NCI-H1105 treated with DMSO at 0.1 percent for 48 hours (cell line): ENCODE results near the gene PRUNE2.

Experiments used
- DNase-seq: peaks from one replicate; lab custom pipeline; 2025; lab: John Stamatoyannopoulos, UW

Gene PRUNE2

DNA sequence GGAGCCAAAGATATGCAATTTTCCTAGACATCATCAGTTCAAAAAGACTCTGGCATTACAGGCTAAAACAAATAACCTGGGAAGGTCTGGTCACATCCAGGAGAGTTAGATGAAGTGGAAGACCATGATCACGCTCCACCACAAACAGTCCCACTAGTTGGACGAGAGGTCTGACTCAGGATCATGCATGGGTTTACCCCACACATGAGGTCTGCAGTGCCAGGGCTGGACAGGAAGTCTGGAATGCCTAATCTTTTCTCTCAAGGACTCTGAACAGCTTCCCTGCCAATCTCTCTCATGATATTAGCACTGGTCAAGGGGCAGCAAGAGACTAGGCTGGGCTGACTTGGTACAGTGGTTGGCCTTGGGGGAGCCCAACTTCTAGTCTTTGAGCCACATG is 7.1 kb downstream of the PRUNE2 start:
- DNase-seq = no peak

GRCh38 chr9:76897804-76898525 is 7.9 kb downstream of the PRUNE2 start:
- DNase-seq = no peak

GRCh38 chr9:76896035-76896434 is 9.9 kb downstream of the PRUNE2 start:
- no peak for DNase-seq

GRCh38 chr9:76895186-76895585 is 10.7 kb downstream of the PRUNE2 start:
- no peak for DNase-seq

- DNase-seq = no peak
These were observed 11.7 kb downstream of the PRUNE2 start for GRCh38 chr9:76894198-76894597.

- DNase-seq = no peak
These were observed 12.4 kb downstream of the PRUNE2 start for GRCh38 chr9:76893395-76893932.

DNA sequence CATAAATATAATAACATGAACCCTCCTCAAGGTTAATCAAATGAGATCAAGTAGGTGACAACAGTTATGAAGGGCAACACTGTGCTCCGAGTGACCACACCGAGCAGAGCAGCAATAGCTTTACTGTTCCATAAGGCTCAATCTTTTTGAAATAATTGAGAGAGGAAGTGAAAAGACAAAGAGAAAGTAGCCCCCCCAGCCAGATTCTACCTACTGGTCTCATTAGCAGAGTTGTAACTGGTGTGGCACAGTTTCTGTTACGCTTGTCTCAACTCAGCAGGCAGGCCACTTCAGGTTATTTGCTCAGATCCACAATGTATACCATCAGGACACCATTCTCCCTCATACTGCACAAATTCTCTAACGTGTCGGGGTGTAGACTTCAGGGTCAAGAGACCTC is 14.0 kb downstream of the PRUNE2 start:
- no peak for DNase-seq

GRCh38 chr9:76891279-76891678 is 14.6 kb downstream of the PRUNE2 start:
- DNase-seq = no peak

- DNase-seq = no peak
These were observed 18.0 kb downstream of the PRUNE2 start for GRCh38 chr9:76887951-76888350.

DNA sequence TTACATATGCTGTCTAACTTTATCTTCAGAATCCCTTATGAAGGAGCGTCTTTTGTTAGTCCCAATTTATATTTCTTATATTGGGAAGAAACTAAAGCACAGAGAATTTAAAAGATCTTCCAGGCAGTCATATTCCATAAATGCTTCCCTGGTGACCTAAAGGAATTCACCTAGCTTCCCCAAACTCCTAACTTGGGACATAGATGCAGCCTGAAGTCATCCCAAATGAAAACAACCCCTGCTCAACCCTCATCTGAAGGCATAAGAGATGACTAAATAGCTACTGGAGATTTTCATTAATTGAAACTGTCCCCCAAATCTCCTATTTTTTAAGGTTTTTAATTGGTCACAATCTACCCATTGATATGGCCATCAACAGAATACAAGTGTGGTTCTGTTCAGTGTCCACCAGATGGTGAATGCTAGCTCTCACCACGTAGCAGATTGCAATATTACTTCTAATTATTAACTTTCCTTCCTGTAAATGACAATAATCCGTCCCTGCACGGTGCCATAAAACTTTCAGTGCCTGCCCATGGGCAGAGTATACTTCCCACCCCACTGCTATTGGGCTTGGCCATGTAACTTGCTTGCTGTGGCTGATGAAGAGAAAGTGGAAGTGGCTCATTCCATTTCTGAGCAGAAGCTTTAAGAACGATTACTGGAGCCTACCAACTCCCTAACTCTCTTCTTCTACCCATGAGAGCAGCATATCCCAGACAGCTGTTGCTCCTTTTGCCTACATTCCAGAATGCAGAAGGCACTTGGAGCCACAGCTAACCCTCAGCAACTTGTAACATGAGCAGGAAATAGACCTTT is 18.7 kb downstream of the PRUNE2 start:
- DNase-seq = no peak

DNA sequence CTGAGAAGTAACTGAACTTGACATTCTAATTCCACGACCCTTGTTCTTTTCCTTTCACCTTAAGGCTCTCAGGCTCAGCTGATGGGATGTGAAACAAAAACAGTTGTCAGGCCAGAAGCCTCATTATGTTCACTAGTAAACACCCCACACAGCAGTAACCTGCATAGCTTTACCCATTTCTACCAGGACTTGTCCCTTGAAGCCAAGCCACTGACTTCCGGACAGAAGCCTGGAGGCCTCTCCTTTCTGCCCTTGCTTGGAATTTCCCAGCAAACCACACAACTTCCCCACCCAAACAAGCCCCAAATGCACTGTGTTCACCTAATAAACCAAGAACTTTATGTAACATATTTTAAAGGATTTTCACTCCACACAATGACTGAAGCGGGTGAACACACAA is 19.6 kb downstream of the PRUNE2 start:
- DNase-seq = no peak

DNA sequence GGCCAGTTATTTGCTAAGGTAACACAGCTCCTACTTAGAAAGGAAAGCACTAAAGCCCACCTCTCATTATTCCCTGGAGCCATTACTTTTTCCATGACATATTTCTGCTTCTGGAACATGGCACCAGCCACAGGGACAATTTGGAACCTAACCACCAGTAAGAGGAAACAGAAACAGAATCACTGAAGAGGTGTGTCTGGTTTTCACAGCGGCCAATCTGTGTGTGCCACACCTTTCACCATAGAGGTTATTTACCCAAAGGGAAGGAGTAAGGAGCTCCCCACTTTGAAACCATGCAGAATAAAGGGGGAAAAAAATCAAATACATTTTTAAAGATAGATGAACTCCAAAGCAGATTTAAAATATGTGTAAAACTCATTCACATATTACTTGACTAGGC is 21.1 kb downstream of the PRUNE2 start:
- DNase-seq = no peak

DNA sequence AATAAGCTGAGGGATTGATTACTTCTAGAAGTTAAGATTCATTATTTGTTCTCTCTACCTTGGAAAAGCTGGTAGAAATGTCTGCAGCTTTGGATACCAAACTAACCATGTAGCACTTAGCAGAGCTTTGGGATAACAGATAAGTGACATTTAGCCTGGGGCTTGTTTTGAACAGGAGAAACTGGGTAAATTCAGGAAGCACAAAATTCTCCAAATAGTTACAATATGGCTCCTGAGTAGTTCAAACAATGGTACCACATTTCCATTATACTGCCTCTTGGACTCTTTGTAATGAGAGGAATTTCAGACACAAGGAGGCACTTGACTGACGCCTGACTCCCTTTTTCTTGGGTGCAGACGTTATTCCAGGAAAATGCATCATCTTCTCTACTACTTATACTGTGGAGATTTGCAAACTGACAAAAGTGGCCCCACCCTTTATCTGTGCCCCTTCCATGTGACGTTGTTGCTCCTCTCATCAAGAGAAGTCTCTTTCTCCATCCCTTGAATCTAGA is 22.5 kb downstream of the PRUNE2 start:
- no peak for DNase-seq

GRCh38 chr9:76882686-76883085 is 23.2 kb downstream of the PRUNE2 start:
- no peak for DNase-seq

- DNase-seq = no peak
These were observed 25.7 kb downstream of the PRUNE2 start for GRCh38 chr9:76880210-76880609.

DNA sequence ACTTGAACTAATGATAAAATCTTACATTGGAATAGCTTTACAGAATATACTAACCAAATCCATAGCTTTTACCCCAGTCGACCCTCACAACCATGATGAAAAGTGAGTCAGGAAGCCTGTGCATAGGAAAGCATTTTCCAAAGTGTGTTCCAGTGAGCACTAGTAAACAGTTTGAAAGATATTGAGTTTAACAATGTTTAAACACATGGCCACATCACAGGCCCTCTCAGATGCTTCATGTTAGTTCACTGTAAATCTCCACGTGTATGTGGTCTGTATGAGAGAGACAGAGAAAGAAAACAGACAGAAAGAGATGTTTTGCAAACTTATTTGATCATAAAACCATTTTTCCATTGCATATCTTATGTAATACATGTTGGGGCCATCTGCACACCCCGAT is 27.0 kb downstream of the PRUNE2 start:
- no peak for DNase-seq

- DNase-seq = no peak
These were observed 28.0 kb downstream of the PRUNE2 start for GRCh38 chr9:76877961-76878360.

DNA sequence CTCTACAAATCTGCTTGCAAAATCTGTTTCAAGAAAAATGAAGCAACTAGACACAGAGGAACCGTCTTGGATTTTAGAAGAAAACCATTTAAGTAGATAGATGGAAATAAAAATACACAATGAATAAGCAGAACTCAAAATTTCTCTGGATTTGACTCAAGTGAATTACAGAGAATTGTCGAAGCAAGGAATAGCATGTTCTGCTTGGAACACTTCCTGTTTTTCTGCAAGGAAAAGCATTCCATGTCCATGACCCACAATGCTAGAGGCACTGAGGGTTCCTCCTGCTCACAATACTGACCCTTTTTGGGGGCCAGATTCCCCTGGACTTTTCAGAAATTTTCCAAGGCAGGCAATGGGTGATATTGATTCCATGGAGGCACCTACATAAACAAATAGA is 29.8 kb downstream of the PRUNE2 start:
- no peak for DNase-seq

DNA sequence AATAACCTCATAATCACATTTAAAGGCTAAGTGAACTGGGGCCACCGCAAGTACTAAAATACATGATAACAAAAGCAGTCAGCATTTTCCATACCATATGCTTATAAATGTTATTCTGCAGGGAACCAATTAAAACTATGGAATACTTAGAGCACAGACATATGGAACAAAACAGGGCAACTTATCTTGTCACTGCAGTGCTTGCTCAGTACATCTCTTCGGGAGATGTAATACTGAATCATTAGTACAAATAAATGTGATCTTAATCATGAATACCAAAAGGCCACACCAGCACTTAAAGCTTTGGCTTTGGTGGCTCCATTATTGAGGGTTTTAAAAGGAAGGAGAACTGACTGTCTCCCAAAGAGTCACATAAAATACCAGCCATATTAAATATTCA is 32.1 kb downstream of the PRUNE2 start:
- DNase-seq = no peak

DNA sequence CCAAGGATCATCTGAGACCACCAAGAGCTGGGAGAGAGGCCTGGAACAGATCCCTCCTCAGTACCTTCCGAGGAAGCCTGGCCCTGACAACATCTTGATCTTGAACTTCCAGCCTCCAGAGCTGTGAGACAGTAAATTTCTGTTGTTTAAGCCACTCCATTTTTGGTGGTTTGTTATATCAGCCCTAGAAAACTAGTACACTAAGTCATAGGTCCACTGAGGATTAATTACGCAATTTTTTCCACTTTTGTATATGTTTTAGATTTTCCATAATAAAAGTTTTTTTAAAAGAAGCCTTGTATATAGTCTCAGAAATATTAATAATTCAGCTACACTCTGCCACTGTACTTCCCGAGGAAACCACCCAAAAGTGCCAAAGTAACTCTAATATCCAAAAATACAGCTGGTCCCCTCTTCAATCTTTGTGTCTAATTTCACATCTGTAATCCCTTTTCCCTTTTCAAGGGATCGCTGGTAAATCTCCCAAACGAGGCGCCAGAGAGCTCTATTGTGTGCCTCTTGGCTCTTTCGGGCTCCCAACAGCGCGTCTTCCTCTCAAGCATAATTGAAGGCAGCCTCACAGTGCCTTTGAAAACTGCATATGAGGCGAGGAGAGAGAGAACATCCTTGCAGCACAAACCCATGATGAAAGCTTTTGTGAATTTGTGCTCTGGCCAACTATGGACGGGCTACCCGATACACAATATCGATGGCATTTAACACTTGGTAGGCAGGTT is 32.7 kb downstream of the PRUNE2 start:
- peak; percentile 22 for DNase-seq

DNA sequence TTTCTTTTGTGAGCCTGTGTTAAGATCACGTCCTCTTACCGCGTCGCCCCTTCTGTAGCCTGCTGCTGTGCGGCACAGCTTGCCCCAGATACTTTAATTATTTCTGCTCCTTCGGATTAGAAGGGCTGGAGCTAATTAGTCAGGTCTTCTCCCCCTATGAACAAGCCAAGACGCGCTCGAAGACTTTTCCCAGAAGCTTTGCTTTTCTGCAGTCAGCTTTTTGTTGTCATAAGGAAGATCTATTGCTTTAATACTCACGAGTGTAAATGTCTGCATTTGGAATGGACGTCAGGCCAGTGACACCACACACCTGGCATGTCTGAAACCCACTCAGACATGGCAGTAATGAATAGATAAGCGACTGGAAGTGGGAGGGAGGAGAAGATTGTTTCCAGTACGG is 37.0 kb downstream of the PRUNE2 start:
- peak; percentile 54 for DNase-seq

DNA sequence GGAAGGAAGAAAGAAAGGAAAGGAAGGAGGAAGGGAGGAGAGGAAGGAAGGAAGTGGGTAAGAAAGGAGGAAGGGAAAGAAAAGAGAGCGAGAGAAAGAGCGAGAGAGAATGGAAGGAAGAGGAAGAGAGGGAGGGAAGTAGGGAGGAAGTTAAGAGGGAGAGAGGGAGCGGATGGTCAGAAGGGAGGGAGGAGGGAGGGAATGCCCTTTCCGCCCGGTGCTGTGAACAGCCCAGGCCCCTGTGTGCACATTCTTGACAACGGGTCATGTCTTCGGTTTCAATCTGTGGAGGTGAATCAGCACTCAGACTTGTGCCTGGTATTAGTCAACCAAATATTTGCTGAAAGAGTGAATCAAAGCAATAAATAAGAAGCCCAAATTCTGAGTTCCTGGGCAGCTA is 39.2 kb downstream of the PRUNE2 start:
- DNase-seq = no peak
